PC-9 (cell line): ENCODE data around the gene LRMDA. TPM values are rescaled to one million over a fixed set of nuclear protein-coding genes. Genes with fewer than 3 reads are reported as not detected.

Experiments
- BruUV-seq: library from RNA; stranded (reverse); fragments of 400-500 nt; replicated peaks from 2 replicates; lab custom pipeline; 2021; lab: Mats Ljungman, UMichigan
- CTCF ChIA-PET: fragments of 300-600 bp; sonication (Branson Sonifier 250); formaldehyde crosslinking; loops from one replicate; lab custom pipeline; 2022; ENCODE audit warnings: antibody characterized with exemption; lab: Charles Lee
- POLR2A ChIA-PET: fragments of 300-600 bp; sonication (Branson Sonifier 250); formaldehyde crosslinking; loops from one replicate; lab custom pipeline; 2022; ENCODE audit warnings: antibody characterized with exemption; ENCODE audit not compliant: unreplicated experiment; lab: Charles Lee
- DNase-seq, 2 experiments: peaks; one replicate each; pipeline versions ENCODE4 v3.0.0 to v3.0.0-alpha.2; 2015 to 2022; ENCODE audit warnings: mixed read lengths in 1 of 2
- H2AFZ ChIP-seq: fragments of 200-600 bp; sonication (generic); 2 replicates; pipeline ENCODE4 v1.8.1; 2017; ENCODE audit warnings: antibody characterized with exemption
- H3F3A ChIP-seq: fragments of 200-600 bp; sonication (generic); 2 replicates; pipeline ENCODE4 v1.8.1; 2017; ENCODE audit warnings: antibody characterized with exemption, mild to moderate bottlenecking, low read depth; ENCODE audit not compliant: insufficient read depth
- H3K27ac ChIP-seq: fragments of 200-600 bp; sonication (generic); 2 replicates; pipeline ENCODE4 v1.6.1; 2016; ENCODE audit warnings: mixed run types
- H3K27me3 ChIP-seq: fragments of 200-600 bp; sonication (generic); 2 replicates; pipeline ENCODE4 v1.6.1; 2016; ENCODE audit warnings: low read depth, mixed run types; ENCODE audit not compliant: insufficient read depth
- H3K36me3 ChIP-seq: fragments of 200-600 bp; sonication (generic); 2 replicates; pipeline ENCODE4 v1.6.1; 2016; ENCODE audit warnings: low read depth, mixed run types
- H3K4me1 ChIP-seq: fragments of 200-600 bp; sonication (generic); replicated peaks from 2 replicates; pipeline ENCODE4 v1.6.1; 2016; ENCODE audit warnings: mixed run types; ENCODE audit not compliant: insufficient read depth
- H3K4me2 ChIP-seq: fragments of 200-600 bp; sonication (generic); 2 replicates; pipeline ENCODE4 v1.6.1; 2017; ENCODE audit warnings: mixed run types
- H3K4me3 ChIP-seq: fragments of 200-600 bp; sonication (generic); 2 replicates; pipeline ENCODE4 v1.6.1; 2016; ENCODE audit warnings: mixed run types
- H3K79me2 ChIP-seq: fragments of 200-600 bp; sonication (generic); 2 replicates; pipeline ENCODE4 v1.6.1; 2017; ENCODE audit warnings: low read depth, mixed run types
- H3K9me2 ChIP-seq: fragments of 200-600 bp; sonication (generic); 2 replicates; pipeline ENCODE4 v1.8.1; 2017; ENCODE audit warnings: mild to moderate bottlenecking; ENCODE audit not compliant: insufficient read depth
- H3K9me3 ChIP-seq: fragments of 200-600 bp; sonication (generic); 2 replicates; pipeline ENCODE4 v1.8.1; 2016; ENCODE audit warnings: low read depth; ENCODE audit not compliant: insufficient read depth
- H4K20me1 ChIP-seq: fragments of 200-600 bp; sonication (generic); 2 replicates; pipeline ENCODE4 v1.8.1; 2017; ENCODE audit not compliant: insufficient read depth
- CTCF ChIP-seq: fragments of 200-600 bp; sonication (generic); conservative IDR thresholded peaks from 2 replicates; pipeline ENCODE4 v1.6.1; 2017; ENCODE audit warnings: mixed run types, antibody characterized with exemption, mild to moderate bottlenecking, moderate library complexity
- EZH2 ChIP-seq: fragments of 200-600 bp; sonication (generic); IDR thresholded peaks from 2 replicates; pipeline ENCODE4 v1.8.0; 2017; ENCODE audit warnings: antibody characterized with exemption, low read depth
- intact Hi-C: fragments of 100-400 bp; cut with micrococcal nuclease; formaldehyde crosslinking; loops from one replicate; pipeline ENCODE4 v1.10.0; 2022; ENCODE audit not compliant: unreplicated experiment
- total RNA-seq: library from RNA; stranded (reverse); gene quantifications from 2 replicates; pipeline ENCODE4 v1.2.3, GENCODE V29; 2021

LRMDA gene
- total RNA-seq, 1 experiment from 2014 or later: not detected

GRCh38 chr10:75951627-75952026 is 520.2 kb downstream of the LRMDA start:
- Histone ChIP-seq H2AFZ (no peak overlapping the region), H3K27ac (no peak overlapping the region), H3K36me3 (no peaks in the 10 kb centered on the region), H3F3A (no peaks in the 10 kb centered on the region), H3K4me1 (no peaks in the 10 kb centered on the region), H3K9me2 (no peaks in the 10 kb centered on the region), H3K4me2 (no peak overlapping the region), H3K4me3 (no peak overlapping the region), H3K27me3 (no peaks in the 10 kb centered on the region), H3K79me2 (no peaks in the 10 kb centered on the region), H3K9me3 (no peaks in the 10 kb centered on the region), H4K20me1 (no peaks in the 10 kb centered on the region)
- POLR2A ChIA-PET: no interaction called here
- BruUV-seq: no TSS peak
- no peak for TF ChIP-seq CTCF
- TF ChIP-seq EZH2: no peak
- DNase-seq: no peak
- CTCF ChIA-PET: no interaction called here
- intact Hi-C loops: no loop called here

DNA sequence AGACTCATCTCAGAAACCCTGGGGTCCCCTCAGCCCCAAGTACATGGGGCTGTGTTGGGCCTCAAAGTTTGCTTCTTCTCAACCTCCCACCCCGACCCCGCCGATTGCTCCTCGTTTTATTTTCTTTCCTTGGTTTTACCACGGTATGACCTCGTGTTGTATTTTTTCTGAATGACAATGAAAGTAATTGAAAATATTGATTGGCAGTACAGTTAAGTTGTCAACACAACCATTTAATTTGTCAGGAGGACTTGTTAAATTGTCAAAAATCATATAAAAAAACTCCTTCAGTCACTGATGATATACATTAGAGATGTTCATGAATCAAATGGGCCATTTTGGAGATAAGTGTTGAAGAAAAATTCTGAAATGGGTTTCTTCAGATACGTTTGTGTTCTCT is 520.7 kb downstream of the LRMDA start:
- no peaks in the 10 kb centered on the region for H3K9me2 ChIP-seq
- no TSS peak for BruUV-seq
- H3F3A ChIP-seq: no peaks in the 10 kb centered on the region
- intact Hi-C loops: no loop called here
- TF ChIP-seq EZH2 (no peak), CTCF (no peak)
- H4K20me1 ChIP-seq: no peaks in the 10 kb centered on the region
- H3K4me2 ChIP-seq: no peak overlapping the region
- no peaks in the 10 kb centered on the region for H3K9me3 ChIP-seq
- no peaks in the 10 kb centered on the region for H3K4me1 ChIP-seq
- H3K79me2 ChIP-seq: no peaks in the 10 kb centered on the region
- H3K27ac ChIP-seq: no peak overlapping the region
- no peaks in the 10 kb centered on the region for H3K36me3 ChIP-seq
- ChIA-PET POLR2A (no interaction called here), CTCF (no interaction called here)
- DNase-seq: no peak
- no peaks in the 10 kb centered on the region for H3K27me3 ChIP-seq
- no peak overlapping the region for H2AFZ ChIP-seq
- H3K4me3 ChIP-seq: no peak overlapping the region

- ChIA-PET POLR2A (no interaction called here), CTCF (no interaction called here)
- no peaks in the 10 kb centered on the region for H3K36me3 ChIP-seq
- no TSS peak for BruUV-seq
- H3K79me2 ChIP-seq: no peaks in the 10 kb centered on the region
- no peak overlapping the region for H2AFZ ChIP-seq
- DNase-seq: no peak
- H3K27me3 ChIP-seq: no peaks in the 10 kb centered on the region
- intact Hi-C loops: no loop called here
- no peak for TF ChIP-seq EZH2
- TF ChIP-seq CTCF: no peak
- no peak overlapping the region for H3K4me3 ChIP-seq
- no peaks in the 10 kb centered on the region for H4K20me1 ChIP-seq
- H3F3A ChIP-seq: no peaks in the 10 kb centered on the region
- no peaks in the 10 kb centered on the region for H3K9me3 ChIP-seq
- H3K27ac ChIP-seq: no peak overlapping the region
- H3K4me2 ChIP-seq: no peak overlapping the region
- no peaks in the 10 kb centered on the region for H3K4me1 ChIP-seq
- H3K9me2 ChIP-seq: no peaks in the 10 kb centered on the region
Observed at GRCh38 chr10:75954486-75954885, 523.1 kb downstream of the LRMDA start.
